ENCODE measurements around the gene C1RL.
A peak's percentile ranks its signal among the peaks of the same experiment; 100 is the strongest.

The C1RL gene, protein sequence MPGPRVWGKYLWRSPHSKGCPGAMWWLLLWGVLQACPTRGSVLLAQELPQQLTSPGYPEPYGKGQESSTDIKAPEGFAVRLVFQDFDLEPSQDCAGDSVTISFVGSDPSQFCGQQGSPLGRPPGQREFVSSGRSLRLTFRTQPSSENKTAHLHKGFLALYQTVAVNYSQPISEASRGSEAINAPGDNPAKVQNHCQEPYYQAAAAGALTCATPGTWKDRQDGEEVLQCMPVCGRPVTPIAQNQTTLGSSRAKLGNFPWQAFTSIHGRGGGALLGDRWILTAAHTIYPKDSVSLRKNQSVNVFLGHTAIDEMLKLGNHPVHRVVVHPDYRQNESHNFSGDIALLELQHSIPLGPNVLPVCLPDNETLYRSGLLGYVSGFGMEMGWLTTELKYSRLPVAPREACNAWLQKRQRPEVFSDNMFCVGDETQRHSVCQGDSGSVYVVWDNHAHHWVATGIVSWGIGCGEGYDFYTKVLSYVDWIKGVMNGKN
- 5.9 to 40.9 (median 19.5) reads per million in 9 experiments for total RNA-seq

DNA sequence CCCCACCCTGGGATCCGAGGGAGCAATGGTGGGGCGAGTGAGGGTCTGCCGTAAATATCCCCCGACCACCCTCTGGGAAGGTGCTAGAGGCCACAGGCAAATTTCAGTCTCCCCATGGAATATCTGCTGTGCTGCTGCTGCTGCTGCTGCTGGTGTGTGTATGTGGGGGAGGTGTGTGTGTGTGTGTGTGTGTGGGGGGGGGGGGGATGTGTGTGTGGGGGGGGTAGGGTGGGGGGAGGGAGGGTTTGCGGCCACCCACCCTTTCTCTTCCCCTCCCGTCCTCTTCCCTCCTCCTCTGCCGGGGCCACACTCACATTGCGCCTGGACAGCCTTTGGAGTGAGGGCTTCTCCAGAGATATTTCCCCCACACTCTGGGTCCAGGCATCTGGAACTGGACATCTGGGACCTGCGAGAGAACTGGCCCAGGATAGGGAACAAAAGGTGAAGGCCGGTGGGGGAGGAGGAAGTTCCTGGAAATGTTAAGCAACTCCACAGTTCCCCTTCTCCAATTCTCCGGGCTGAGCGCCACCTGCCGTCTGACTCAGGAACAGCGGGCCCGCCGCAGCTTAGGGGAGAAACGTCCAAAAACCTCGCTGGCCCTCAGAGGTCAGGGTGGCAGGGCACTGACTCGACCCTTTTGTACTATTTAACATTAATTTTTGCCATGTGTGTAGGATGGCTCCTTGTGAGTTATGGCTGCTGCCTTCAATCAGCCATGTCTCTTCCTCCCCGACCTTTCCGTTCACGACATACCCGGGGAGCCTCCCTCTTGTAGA is at the start of gene C1RL:
C1RL (minus strand) TSS at position 419 of the 776 bp plus-strand sequence; CDS start at position 385, 34 bp downstream.
- Mint-ChIP-seq H3K4me3 (peak within 1 kb of the TSS; percentile 93 to 94), H3K27me3 (no peaks in the 10 kb centered on the region)

DNA sequence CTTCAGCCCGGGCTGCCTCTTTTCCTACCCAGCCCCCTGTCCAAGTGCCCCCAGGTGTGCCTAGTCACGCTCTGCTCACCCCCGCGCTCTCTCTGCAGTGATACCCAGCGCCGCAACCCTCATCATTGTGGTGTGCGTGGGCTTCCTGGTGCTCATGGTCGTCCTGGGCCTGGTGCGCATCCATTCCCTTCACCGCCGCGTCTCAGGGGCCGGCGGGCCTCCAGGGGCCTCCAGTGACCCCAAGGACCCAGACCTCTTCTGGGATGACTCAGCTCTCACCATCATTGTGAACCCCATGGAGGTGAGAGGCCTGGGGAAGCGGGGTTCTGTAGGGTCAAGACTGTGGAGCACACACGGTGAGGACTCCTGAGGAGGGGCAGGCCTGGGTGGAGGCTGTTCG is 48.4 kb upstream of the C1RL start:
- Mint-ChIP-seq H3K9me3 (no peaks in the 10 kb centered on the region), H3K27me3 (peaks cover 7% of the 10 kb centered on the region in 2 donors), H3K27ac (no peak overlapping the region), H3K36me3 (ENCODE audit: insufficient read depth) (peaks cover 40% of the 10 kb centered on the region), H3K4me1 (ENCODE audit: low read depth in 2 of 2) (peaks cover under 1 to 7% of the 10 kb centered on the region in 2 donors), H3K4me3 (no peak overlapping the region)
- ATAC-seq (replicated peaks) = no peak
- DNase-seq = no peak

More for the DNA sequence above, at the start of gene C1RL:
- H3K9me3 Mint-ChIP-seq = peaks cover 3 to 11% of the 10 kb centered on the region in 2 donors
- H3K4me1 Mint-ChIP-seq (ENCODE audit: low read depth in 2 of 2) = peaks cover 40 to 47% of the 10 kb centered on the region in 2 donors
- peak within 1 kb of the TSS; percentile 92 for H3K27ac Mint-ChIP-seq
- ATAC-seq (replicated peaks) = peak; percentile 29
- peaks cover 18% of the 10 kb centered on the region for H3K36me3 Mint-ChIP-seq (ENCODE audit: insufficient read depth)
- DNase-seq = peak; percentile 76 to 82 (median 77)

DNA sequence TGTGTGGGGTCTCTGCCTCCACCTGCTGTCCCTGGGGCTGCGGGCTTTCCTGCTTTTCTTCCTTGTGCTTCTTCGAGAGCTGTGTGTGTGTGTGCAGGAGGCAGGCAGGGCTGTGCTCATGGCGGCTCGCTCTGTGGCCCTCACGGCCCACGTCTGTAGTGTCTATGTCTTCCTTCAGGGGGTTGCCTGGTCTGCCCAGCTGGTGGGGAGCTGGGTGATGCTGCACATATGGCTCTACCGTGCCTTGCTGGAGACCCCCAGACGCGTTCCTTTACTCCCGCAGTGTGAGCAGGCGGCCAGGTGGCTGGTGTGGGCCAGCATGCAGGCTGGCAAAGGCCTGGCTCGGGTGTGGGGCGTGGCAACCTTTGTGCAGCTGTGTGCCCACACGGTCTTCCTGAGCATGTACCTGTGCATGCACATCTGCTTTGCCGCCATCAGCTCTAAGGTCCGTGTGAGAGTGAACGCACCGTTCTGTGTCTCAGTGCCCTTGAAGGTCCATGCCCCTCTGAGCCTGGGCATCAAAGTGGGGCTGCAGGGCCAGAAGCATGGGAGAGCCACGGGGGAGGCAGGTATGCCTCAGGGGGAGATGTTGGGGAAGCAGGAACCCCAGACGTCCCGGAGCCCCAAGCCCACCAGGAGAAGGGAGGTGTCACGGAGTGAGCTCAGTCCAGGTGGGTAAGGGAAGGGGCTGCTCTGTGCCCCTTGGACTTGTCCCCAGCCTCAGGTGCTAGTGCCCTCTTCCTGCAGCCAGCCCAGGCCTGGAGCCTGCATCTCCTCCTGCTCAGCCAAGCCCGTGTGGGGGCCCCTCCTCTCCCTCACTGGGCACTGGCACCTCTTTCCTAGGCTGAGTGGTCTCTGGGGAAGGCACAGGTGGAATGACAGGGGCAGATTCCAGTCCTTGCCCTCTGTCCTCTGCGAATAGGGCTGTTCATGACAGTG is 47.5 kb upstream of the C1RL start:
- no peaks in the 10 kb centered on the region for H3K27me3 Mint-ChIP-seq
- no peak overlapping the region for H3K4me3 Mint-ChIP-seq
- H3K4me1 Mint-ChIP-seq (ENCODE audit: low read depth in 2 of 2) = peaks cover 0 to 6% of the 10 kb centered on the region in 2 donors
- peak overlapping the region in 1 of 2 donors; percentile 27 for H3K27ac Mint-ChIP-seq
- peaks cover 49% of the 10 kb centered on the region for H3K36me3 Mint-ChIP-seq (ENCODE audit: insufficient read depth)
- no peak for ATAC-seq (replicated peaks)
- H3K9me3 Mint-ChIP-seq = no peaks in the 10 kb centered on the region
- DNase-seq = no peak

DNA sequence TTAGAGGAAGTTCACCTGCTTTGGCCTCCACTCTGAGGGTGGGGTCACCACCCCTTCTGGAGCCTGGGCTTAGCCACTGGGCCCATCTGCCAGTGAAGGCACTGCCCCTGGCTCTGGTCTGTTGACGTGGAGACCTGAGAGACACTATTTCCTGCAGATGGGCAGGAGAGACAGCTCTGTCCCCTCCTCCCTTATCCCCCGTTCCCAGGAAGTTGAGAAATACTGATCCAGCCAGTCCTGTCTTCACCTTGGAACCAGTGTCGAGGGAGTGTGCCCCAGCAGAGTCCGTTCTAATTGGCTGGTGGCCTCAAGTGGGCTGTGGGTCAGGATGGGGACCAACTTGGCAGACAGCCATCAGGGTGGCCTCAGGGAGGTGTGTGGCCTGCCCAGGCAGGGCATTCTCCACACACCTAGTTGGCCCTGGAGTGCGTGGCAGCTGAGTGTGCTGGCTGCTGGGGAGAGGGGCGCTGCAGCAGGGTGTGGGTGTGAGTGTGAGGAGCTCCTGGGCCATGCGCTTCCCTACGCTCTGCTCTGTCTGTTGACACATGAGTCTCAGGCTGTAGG is 46.5 kb upstream of the C1RL start:
- Mint-ChIP-seq H3K36me3 (ENCODE audit: insufficient read depth) (peaks cover 56% of the 10 kb centered on the region), H3K4me3 (no peak overlapping the region), H3K27ac (no peak overlapping the region), H3K27me3 (no peaks in the 10 kb centered on the region), H3K9me3 (no peaks in the 10 kb centered on the region), H3K4me1 (ENCODE audit: low read depth in 2 of 2) (peaks cover 0 to 4% of the 10 kb centered on the region in 2 donors)
- DNase-seq (no peak), ATAC-seq (replicated peaks) (no peak)

DNA sequence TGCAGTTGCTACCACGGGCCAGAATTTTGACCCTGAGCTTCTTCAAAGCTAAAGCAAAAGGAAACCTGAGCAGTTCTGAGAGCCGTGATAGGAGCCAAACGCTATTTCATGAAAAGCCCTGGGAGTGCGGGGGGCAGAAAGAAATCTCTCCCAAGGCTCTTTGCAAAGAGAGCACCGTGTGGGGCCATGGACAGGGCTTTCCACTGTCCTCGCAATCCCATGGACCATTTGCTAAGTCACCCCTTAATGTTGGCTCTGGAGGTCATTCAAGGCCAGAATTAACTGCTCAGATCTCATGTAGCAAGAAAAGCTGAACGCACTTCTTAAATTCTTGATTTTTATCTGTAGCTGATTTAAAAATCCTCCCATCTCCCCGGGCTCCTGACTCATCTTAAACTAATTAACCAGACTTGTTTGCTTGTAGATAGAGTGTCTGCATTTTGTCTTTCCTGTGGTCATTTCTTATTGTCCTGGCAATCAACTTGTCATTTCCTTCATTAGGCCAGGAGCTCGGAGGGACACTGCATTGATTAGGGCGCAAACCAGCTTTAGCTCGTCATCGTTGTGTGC is 46.0 kb upstream of the C1RL start:
- Mint-ChIP-seq H3K27ac (no peak overlapping the region), H3K27me3 (no peaks in the 10 kb centered on the region), H3K4me1 (ENCODE audit: low read depth in 2 of 2) (no peaks in the 10 kb centered on the region), H3K4me3 (no peak overlapping the region), H3K9me3 (no peaks in the 10 kb centered on the region), H3K36me3 (ENCODE audit: insufficient read depth) (peaks cover 62% of the 10 kb centered on the region)
- DNase-seq = no peak
- ATAC-seq (replicated peaks) = no peak

DNA sequence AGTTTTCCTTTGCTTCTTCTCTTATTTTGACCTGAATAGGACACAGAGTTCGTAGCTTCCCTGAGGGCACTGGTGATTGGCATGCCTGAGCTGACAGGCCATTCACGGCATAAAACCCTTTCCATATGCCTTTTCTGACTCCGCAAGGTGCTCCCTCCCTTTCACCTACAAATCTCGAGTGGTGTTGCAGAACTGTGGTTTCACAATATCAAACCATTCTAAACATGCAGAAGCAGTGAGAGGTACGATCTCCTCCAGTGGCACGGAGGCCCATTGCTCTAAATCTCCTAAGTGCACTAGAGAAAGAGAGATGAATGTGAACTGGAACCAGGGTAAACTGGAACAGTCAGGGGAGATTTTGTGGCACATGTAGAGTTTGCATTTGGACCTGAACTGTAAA is 45.0 kb upstream of the C1RL start:
- DNase-seq = no peak
- peaks cover 68% of the 10 kb centered on the region for H3K36me3 Mint-ChIP-seq (ENCODE audit: insufficient read depth)
- no peak overlapping the region for H3K4me3 Mint-ChIP-seq
- no peaks in the 10 kb centered on the region for H3K27me3 Mint-ChIP-seq
- ATAC-seq (replicated peaks) = no peak
- H3K27ac Mint-ChIP-seq = no peak overlapping the region
- H3K4me1 Mint-ChIP-seq (ENCODE audit: low read depth in 2 of 2) = peaks cover 0 to 2% of the 10 kb centered on the region in 2 donors
- H3K9me3 Mint-ChIP-seq = no peaks in the 10 kb centered on the region

DNA sequence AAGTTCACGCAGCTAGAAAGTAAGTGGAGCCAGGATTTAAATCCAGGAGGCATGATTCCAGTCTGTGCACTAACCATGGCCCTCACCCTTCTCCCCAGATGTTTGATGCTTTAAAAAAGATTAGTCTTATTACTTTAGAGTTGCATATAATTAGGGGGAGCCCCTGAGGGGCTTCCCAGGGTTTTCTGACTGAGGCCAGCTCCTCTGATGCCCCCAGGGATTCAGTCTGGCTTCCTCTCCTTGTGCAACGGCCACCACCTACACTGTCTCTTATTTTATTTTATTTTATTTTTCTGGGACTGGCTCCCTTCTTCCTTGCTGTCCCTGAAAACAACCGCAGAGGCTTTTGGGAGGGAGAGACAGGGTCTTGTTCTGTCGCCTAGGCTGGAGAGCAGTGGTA is 43.8 kb upstream of the C1RL start:
- no peaks in the 10 kb centered on the region for H3K9me3 Mint-ChIP-seq
- peaks cover 0 to 2% of the 10 kb centered on the region in 2 donors for H3K4me1 Mint-ChIP-seq (ENCODE audit: low read depth in 2 of 2)
- no peak overlapping the region for H3K4me3 Mint-ChIP-seq
- ATAC-seq (replicated peaks) = no peak
- DNase-seq = no peak
- H3K27ac Mint-ChIP-seq = no peak overlapping the region
- peaks cover 76% of the 10 kb centered on the region for H3K36me3 Mint-ChIP-seq (ENCODE audit: insufficient read depth)
- no peaks in the 10 kb centered on the region for H3K27me3 Mint-ChIP-seq

DNA sequence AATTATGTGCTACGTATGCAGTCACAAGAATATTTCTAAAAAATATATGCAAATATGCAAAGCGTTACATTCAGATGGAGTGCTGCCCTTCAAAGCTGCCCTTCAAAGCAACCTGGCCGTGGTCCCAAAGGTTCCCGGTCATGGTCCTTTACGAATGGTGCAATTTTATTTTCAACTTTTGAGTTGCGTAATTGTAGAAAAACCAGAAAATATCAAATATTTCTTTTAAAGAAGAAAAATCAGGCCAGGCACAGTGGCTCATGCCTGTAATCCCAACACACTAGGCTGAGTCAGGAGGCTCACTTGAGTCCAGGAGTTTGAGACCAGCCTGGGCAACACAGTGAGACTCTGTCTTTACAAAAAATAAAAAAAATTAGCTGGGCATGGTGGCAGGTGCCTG is 42.5 kb upstream of the C1RL start:
- peaks cover 0 to 2% of the 10 kb centered on the region in 2 donors for H3K4me1 Mint-ChIP-seq (ENCODE audit: low read depth in 2 of 2)
- peaks cover 77% of the 10 kb centered on the region for H3K36me3 Mint-ChIP-seq (ENCODE audit: insufficient read depth)
- H3K27ac Mint-ChIP-seq = no peak overlapping the region
- DNase-seq (no peak), ATAC-seq (replicated peaks) (no peak)
- H3K9me3 Mint-ChIP-seq = no peaks in the 10 kb centered on the region
- H3K27me3 Mint-ChIP-seq = no peaks in the 10 kb centered on the region
- no peak overlapping the region for H3K4me3 Mint-ChIP-seq

DNA sequence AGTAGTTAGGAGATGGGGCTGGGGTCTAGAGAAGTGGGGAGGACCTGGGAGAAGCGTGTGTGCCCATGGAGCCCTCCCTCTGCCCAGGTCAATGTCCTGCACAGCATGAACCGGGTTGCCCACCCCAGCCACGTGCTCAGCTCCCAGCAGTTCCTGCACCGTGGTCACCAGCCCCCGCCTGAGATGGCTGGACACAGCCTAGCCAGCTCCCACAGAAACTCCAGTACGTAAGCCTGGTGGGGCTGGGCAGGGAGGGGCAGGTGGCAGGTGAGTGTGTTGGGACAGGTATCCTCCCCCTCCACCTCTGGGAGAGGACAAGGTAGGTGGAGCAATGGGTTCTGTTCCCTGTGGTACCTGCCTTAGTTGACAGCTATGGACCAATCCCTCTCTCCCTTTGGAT is 41.8 kb upstream of the C1RL start:
- H3K27ac Mint-ChIP-seq = no peak overlapping the region
- peaks cover 0 to 2% of the 10 kb centered on the region in 2 donors for H3K4me1 Mint-ChIP-seq (ENCODE audit: low read depth in 2 of 2)
- no peaks in the 10 kb centered on the region for H3K9me3 Mint-ChIP-seq
- DNase-seq = no peak
- peaks cover 81% of the 10 kb centered on the region for H3K36me3 Mint-ChIP-seq (ENCODE audit: insufficient read depth)
- ATAC-seq (replicated peaks) = no peak
- no peaks in the 10 kb centered on the region for H3K27me3 Mint-ChIP-seq
- H3K4me3 Mint-ChIP-seq = no peak overlapping the region

DNA sequence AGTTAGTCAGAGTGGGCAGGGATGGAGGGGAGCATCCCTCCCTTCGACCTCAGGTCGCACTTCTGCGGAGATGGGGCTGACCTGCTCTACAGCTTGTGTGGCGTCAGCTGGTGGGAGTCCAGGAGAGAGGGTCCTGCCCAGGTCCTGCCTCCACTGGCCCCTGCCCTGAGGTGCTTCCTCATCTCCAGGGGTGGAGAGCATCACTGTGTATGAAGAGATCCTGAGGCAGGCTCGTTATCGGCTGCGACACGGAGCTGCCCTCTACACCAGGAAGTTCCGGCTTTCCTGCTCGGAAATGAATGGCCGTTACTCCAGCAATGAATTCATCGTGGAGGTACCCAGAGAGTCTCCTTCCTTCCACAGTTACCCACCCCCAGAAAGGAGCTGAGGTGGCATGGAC is 41.3 kb upstream of the C1RL start:
- no peak for ATAC-seq (replicated peaks)
- no peak for DNase-seq
- Mint-ChIP-seq H3K27ac (no peak overlapping the region), H3K4me1 (ENCODE audit: low read depth in 2 of 2) (peaks cover 0 to 2% of the 10 kb centered on the region in 2 donors), H3K36me3 (ENCODE audit: insufficient read depth) (peaks cover 83% of the 10 kb centered on the region), H3K27me3 (no peaks in the 10 kb centered on the region), H3K9me3 (no peaks in the 10 kb centered on the region), H3K4me3 (no peak overlapping the region)

DNA sequence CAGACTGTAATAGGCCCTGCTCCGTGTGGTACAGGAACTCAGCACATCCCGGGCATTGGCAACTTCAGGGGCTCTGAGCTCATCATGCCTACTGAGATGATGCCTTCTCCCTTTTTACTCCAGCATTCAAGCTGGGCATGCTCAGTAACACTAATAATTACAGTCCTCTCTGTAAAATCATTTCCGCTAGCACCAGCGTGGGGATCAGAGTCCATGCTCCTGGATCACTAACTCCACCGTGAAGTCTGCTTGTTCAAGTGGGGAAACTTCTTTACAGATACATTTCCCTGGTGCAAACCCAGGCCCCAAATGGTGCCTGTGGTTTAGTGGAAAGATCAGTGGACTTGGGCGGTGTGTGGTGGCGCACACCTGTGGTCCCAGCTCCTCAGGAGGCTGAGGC is 37.9 kb upstream of the C1RL start:
- Mint-ChIP-seq H3K27me3 (no peaks in the 10 kb centered on the region), H3K27ac (no peak overlapping the region), H3K36me3 (ENCODE audit: insufficient read depth) (peaks cover 73% of the 10 kb centered on the region), H3K4me3 (no peak overlapping the region), H3K9me3 (no peaks in the 10 kb centered on the region), H3K4me1 (ENCODE audit: low read depth in 2 of 2) (peaks cover 2 to 3% of the 10 kb centered on the region in 2 donors)
- no peak for ATAC-seq (replicated peaks)
- no peak for DNase-seq

DNA sequence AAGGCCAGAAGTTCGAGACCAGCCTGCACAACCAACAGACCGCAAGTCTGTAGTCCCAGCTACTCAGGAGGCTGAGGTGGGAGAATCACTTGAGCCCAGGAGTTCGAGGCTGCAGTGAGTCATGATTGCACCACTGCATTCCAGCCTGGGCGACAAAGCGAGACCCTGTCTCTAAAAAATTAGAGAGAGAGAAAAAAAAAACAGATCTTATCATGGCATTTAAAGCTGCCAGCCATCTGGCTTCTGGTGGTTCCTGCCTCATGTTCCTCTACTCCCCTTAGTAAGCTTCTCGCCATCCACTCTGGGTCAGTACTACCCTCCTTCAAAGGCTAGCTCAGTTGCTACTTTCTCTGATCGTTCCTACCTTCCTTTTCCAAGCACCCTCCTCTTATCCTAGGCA is 37.2 kb upstream of the C1RL start:
- H3K27me3 Mint-ChIP-seq = no peaks in the 10 kb centered on the region
- no peaks in the 10 kb centered on the region for H3K9me3 Mint-ChIP-seq
- ATAC-seq (replicated peaks) (no peak), DNase-seq (no peak)
- H3K36me3 Mint-ChIP-seq (ENCODE audit: insufficient read depth) = peaks cover 73% of the 10 kb centered on the region
- H3K27ac Mint-ChIP-seq = no peak overlapping the region
- H3K4me3 Mint-ChIP-seq = no peak overlapping the region
- H3K4me1 Mint-ChIP-seq (ENCODE audit: low read depth in 2 of 2) = peaks cover 3% of the 10 kb centered on the region in 2 donors
